Kidney (tissue), 14 donors: ENCODE measurements around the gene RABGGTA. TPM values are rescaled to one million over a fixed set of nuclear protein-coding genes. Genes with fewer than 3 reads are reported as not detected.

Experiments used
- DNase-seq, 5 donors: peaks; one replicate each; pipeline ENCODE4 v3.0.0-alpha.2; 2013 to 2020
- FAIRE-seq: peaks from 2 replicates; lab custom pipeline; 2012; peaks lifted over from hg19 to GRCh38; lab: Jason Lieb, UNC
- H3K27ac ChIP-seq, 2 donors: one replicate each; pipeline ENCODE4 v1.7.0; 2013; ENCODE audit warnings: low read depth in 2 of 2, low read length in 2 of 2, inconsistent platforms in 1 of 2
- H3K27me3 ChIP-seq: one replicate; pipeline ENCODE4 v1.7.1; 2013; ENCODE audit warnings: low read length, inconsistent platforms; ENCODE audit not compliant: control insufficient read depth, insufficient read depth
- H3K36me3 ChIP-seq, 3 donors: one replicate each; pipeline versions ENCODE4 v1.7.0 to v1.7.1; 2013; ENCODE audit warnings: low read length in 3 of 3, control low read depth in 1 of 3, inconsistent platforms in 1 of 3; ENCODE audit not compliant: insufficient read depth in 3 of 3, control insufficient read depth in 2 of 3
- H3K4me1 ChIP-seq, 3 donors: one replicate each; pipeline versions ENCODE4 v1.7.0 to v1.7.1; 2013; ENCODE audit warnings: low read length in 3 of 3, inconsistent platforms in 1 of 3, low read depth in 1 of 3; ENCODE audit not compliant: control insufficient read depth in 2 of 3, insufficient read depth in 2 of 3
- H3K4me3 ChIP-seq, 3 donors: one replicate each; pipeline versions ENCODE4 v1.7.0 to v1.8.1; 2013; ENCODE audit warnings: low read length in 3 of 3, control low read depth in 1 of 3, inconsistent platforms in 1 of 3
- H3K9ac ChIP-seq, 3 donors: one replicate each; pipeline versions ENCODE4 v1.7.0 to v1.7.1; 2013; ENCODE audit warnings: low read length in 3 of 3, control low read depth in 1 of 3, inconsistent platforms in 1 of 3
- H3K9me3 ChIP-seq, 3 donors: one replicate each; pipeline versions ENCODE4 v1.7.0 to v1.7.1; 2013; ENCODE audit warnings: low read length in 3 of 3, control low read depth in 1 of 3, inconsistent platforms in 1 of 3; ENCODE audit not compliant: control insufficient read depth in 2 of 3, insufficient read depth in 1 of 3
- intact Hi-C: fragments of 100-400 bp; cut with DNase I; formaldehyde crosslinking; loops from one replicate; pipeline ENCODE4 v1.11.1; 2022
- polyA plus RNA-seq: library from polyadenylated mRNA; stranded (reverse); fragments of 350-450 nt; fragmentation: Illumina TruSeq; extraction: RNeasy Lipid Tissue Mini Kit (QIAGEN cat#74804); gene quantifications from one replicate; pipeline ENCODE4 v1.2.3, GENCODE V29; 2014; ENCODE audit warnings: low read depth, low replicate concordance; ENCODE audit not compliant: insufficient read depth
- total RNA-seq: library from RNA; stranded (reverse); fragmentation: NEBNext Ultra II Directional; extraction: Animal tissue kit (Norgen Biotek cat#: 25700); gene quantifications from one replicate; pipeline ENCODE4 v1.2.1, GENCODE V29; 2021
- TF ChIP-seq, protein P1 (sequence below): IDR thresholded peaks from 3 replicates; pipeline ENCODE4 v1.5.1; 2012; ENCODE audit warnings: mild to moderate bottlenecking, moderate library complexity, borderline replicate concordance; ENCODE audit not compliant: insufficient read depth; ENCODE audit errors: extremely low read depth
- donor health status: control.
- donor health status: control.
- donor health status: control.
- donor health status: control.
- donor health status: control.
- donor health status: DM: yes; HTN: yes; CAD: no.
- donor health status: Normal renal cell carcinoma (clear cell type).

RABGGTA gene
- total and polyA plus RNA-seq, 2 donors from 2014 or later: 25.8 to 33.9 TPM

DNA sequence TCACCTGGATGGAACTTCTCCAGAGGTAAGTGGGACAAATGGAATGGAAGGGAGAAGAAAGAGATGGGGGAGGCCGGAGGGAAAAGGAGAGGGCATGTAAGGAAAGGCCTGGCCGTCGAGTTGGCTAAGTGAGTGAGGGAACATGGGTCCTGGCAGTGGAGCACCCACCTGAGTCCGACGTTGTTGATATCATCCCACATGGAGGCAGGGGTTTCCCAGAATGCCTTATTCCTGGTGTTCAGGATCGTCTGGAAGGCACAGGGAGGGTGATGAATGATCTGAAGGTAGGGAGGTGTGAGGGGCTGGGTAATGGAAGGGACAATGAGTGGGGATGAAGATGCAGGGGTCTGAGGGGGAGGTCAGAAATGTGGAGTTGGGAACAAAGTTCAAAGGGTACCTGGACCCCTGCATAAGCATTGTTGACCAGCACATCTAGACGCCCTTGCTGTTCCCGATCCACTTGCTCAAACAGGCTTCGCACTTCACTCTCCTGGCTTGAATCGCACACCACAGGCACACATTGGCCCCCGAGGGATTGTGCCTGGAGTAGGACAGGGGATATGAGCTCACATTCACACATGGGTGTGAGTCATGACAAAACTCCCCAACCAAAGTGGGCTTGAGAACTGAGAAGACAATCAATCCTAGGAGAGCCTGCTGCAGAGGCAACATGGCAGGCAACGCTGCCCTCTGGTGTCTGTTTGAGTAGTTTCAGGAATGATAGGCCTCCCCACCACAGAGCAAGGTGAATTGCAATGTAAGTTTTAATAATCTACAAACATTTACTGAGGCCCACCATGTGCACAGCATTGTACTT lies 25.2 kb upstream of the RABGGTA start:
- no peak overlapping the region for H3K27ac ChIP-seq
- intact Hi-C loops: no loop called here
- H3K4me1 ChIP-seq: peaks cover 0 to 17% (median 8%) of the 10 kb centered on the region in 3 donors
- TF ChIP-seq, protein P1, sequence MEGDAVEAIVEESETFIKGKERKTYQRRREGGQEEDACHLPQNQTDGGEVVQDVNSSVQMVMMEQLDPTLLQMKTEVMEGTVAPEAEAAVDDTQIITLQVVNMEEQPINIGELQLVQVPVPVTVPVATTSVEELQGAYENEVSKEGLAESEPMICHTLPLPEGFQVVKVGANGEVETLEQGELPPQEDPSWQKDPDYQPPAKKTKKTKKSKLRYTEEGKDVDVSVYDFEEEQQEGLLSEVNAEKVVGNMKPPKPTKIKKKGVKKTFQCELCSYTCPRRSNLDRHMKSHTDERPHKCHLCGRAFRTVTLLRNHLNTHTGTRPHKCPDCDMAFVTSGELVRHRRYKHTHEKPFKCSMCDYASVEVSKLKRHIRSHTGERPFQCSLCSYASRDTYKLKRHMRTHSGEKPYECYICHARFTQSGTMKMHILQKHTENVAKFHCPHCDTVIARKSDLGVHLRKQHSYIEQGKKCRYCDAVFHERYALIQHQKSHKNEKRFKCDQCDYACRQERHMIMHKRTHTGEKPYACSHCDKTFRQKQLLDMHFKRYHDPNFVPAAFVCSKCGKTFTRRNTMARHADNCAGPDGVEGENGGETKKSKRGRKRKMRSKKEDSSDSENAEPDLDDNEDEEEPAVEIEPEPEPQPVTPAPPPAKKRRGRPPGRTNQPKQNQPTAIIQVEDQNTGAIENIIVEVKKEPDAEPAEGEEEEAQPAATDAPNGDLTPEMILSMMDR: peak; percentile 71
- H3K9me3 ChIP-seq: no peaks in the 10 kb centered on the region
- peaks cover 6 to 21% (median 20%) of the 10 kb centered on the region in 3 donors for H3K36me3 ChIP-seq
- no peak overlapping the region for H3K9ac ChIP-seq
- no peak overlapping the region for H3K4me3 ChIP-seq
- DNase-seq (peak in 3 of 5 donors; percentile 68 to 84 (median 77)), FAIRE-seq (no peak)
- H3K27me3 ChIP-seq: no peaks in the 10 kb centered on the region

DNA sequence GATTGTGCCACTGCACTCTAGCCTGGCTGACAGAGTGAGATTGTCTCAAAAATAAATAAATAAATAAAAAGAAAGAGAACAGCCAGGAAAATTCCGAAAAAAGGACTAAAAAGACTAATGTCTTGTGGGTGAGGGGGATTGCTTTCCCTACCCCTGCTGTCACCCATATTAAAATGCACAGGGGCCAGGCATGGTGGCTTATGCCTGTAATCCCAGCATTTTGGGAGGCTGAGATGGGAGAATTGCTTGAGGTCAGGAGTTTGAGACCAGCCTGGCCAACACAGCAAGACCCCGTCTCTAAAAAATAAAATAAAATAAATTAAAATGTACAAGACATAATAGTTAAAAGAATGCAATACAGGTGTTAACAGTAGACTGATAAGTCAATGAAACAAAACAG lies 22.1 kb upstream of the RABGGTA start:
- no peak for FAIRE-seq
- Histone ChIP-seq H3K4me1 (peaks cover 0 to 4% (median 0%) of the 10 kb centered on the region in 3 donors), H3K27me3 (no peaks in the 10 kb centered on the region), H3K9me3 (no peaks in the 10 kb centered on the region), H3K9ac (no peak overlapping the region), H3K36me3 (peaks cover 6 to 36% (median 29%) of the 10 kb centered on the region in 3 donors), H3K27ac (no peak overlapping the region), H3K4me3 (no peak overlapping the region)
- DNase-seq: no peak
- intact Hi-C loops: no loop called here
- TF ChIP-seq, protein P1: no peak

DNA sequence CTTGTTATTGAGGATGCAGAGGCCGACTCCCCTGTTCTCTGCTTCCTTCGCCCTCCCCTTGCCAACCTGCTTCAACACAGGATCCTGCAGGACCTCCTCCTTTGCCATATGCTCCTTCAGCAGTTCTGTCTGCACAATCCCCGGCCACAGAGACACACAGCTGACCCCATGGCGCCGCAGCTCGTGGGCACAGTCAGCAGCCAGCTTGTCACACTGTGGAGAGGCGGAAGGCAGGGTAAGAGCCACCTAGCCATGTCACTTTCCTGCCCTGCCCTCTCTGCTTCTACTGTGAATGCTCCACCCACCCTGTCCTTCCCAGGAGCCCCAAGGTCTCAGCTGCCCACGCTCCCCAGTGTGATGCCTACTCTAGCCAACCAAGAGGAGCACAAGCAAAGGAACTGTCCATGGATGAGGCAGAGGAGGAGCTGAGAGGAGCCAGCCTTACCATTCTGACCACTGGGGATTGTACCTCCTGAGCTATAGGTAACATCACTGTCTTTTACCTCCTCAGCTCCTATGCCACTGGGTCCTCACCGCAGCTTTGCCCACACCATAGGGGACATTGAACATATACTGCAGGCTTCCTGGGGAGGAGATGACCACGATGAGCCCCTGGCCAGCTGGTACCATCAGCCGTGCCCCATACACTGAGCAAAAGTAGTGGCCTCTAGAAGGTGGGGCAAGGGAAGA lies 20.9 kb upstream of the RABGGTA start:
- Histone ChIP-seq H3K9ac (no peak overlapping the region), H3K36me3 (peaks cover 6 to 36% (median 29%) of the 10 kb centered on the region in 3 donors), H3K27ac (no peak overlapping the region), H3K9me3 (no peaks in the 10 kb centered on the region), H3K4me1 (peaks cover 0 to 4% (median 0%) of the 10 kb centered on the region in 3 donors), H3K4me3 (no peak overlapping the region), H3K27me3 (no peaks in the 10 kb centered on the region)
- DNase-seq (no peak), FAIRE-seq (no peak)
- TF ChIP-seq, protein P1: no peak
- intact Hi-C loops: no loop called here
